ENCODE data around the gene MRC2.

- TF ChIP-seq, protein P1, sequence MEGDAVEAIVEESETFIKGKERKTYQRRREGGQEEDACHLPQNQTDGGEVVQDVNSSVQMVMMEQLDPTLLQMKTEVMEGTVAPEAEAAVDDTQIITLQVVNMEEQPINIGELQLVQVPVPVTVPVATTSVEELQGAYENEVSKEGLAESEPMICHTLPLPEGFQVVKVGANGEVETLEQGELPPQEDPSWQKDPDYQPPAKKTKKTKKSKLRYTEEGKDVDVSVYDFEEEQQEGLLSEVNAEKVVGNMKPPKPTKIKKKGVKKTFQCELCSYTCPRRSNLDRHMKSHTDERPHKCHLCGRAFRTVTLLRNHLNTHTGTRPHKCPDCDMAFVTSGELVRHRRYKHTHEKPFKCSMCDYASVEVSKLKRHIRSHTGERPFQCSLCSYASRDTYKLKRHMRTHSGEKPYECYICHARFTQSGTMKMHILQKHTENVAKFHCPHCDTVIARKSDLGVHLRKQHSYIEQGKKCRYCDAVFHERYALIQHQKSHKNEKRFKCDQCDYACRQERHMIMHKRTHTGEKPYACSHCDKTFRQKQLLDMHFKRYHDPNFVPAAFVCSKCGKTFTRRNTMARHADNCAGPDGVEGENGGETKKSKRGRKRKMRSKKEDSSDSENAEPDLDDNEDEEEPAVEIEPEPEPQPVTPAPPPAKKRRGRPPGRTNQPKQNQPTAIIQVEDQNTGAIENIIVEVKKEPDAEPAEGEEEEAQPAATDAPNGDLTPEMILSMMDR (IDR thresholded peaks at IDR 0.05; ENCODE audit: insufficient read depth, low read depth, low read length) = no peak
- no peak for TF ChIP-seq EZH2 (IDR thresholded peaks at IDR 0.05; ENCODE audit: insufficient read depth, low read length)
Measured at GRCh38 chr17:62693616-62694409, 66.3 kb downstream of the MRC2 start.
